SK-N-SH (cell line): Measurements from ENCODE around the gene AKAP12.

Source experiments
- CTCF ChIP-seq: fragments of 200-600 bp; sonication (generic); IDR thresholded peaks from 2 replicates; pipeline ENCODE4 v1.6.1; 2017; ENCODE audit warnings: antibody characterized with exemption, mild to moderate bottlenecking, moderate library complexity
- EP300 ChIP-seq, 2 experiments: IDR thresholded peaks; 2 replicates each; pipeline versions ENCODE4 v1.4.0 to v1.6.1; 2012; ENCODE audit warnings: borderline replicate concordance in 1 of 2, low read depth in 1 of 2, low read length in 1 of 2
- EZH2phosphoT487 ChIP-seq: fragments of 200-600 bp; sonication (generic); IDR thresholded peaks from 2 replicates; pipeline ENCODE4 v1.6.1; 2017; ENCODE audit warnings: low read depth, mixed run types, mild to moderate bottlenecking, antibody characterized with exemption, moderate library complexity, borderline replicate concordance
- MAX ChIP-seq: IDR thresholded peaks from 2 replicates; pipeline ENCODE4 v1.4.0; 2012; ENCODE audit warnings: low read depth
- RAD21 ChIP-seq: IDR thresholded peaks from 2 replicates; pipeline ENCODE4 v1.6.1; 2012; ENCODE audit warnings: mild to moderate bottlenecking, low read length
- RCOR1 ChIP-seq: fragments of 150-350 bp; IDR thresholded peaks from 2 replicates; pipeline ENCODE4 v1.6.1; 2017; ENCODE audit warnings: antibody characterized with exemption, low read length
- TAF1 ChIP-seq: IDR thresholded peaks from 2 replicates; pipeline ENCODE4 v1.6.1; 2012; ENCODE audit warnings: low read depth, mild to moderate bottlenecking, low read length, moderate library complexity, borderline replicate concordance
- YY1 ChIP-seq: IDR thresholded peaks from 2 replicates; pipeline ENCODE4 v1.4.0; 2012; ENCODE audit warnings: low read depth, mild to moderate bottlenecking
- TF ChIP-seq, protein P1 (sequence below): IDR thresholded peaks from 2 replicates; pipeline ENCODE4 v1.6.1; 2012; ENCODE audit warnings: mild to moderate bottlenecking, low read depth, low read length, moderate library complexity

DNA sequence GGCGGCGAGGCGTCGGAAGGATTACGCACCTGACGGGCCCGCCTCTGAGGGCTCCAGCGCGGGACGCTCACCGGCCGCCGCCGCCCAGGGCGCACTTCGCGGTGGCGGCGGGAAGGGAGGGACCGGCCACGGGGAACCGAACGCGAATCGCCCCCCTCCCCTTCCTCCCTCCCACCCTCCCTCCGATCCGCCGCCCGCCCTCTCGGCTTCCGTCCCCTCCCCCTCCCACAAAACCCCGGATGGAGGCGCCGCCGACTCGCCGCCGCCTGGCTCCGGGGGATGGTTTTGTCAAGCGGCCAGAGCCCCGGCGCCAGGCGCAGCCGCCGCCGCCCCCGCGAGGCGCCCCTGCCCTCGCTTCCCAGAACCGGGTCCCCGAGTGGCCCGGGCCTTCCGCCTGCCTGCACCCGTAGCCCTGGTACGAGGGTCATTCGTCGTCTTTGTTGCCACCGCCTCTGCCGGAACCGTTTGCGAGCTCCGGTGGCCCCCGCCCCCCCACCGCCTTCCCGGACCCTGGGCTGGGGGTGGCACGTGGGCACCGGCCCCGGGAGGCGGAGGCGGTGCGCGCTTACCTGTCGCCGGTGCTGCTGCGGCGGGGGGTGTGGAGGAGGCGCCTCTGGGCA is 151.2 kb downstream of the AKAP12 start:
- TF ChIP-seq CTCF (no peak), EZH2phosphoT487 (no peak), TAF1 (no peak; the same call in 1 of the 2 replicates), RAD21 (no peak), YY1 (no peak), RCOR1 (no peak), EP300 (IDR thresholded peaks at IDR 0.05; ENCODE audit: borderline replicate concordance in 1 of 2, low read depth in 1 of 2, low read length in 1 of 2) (no peak), MAX (no peak)
- TF ChIP-seq, protein P1, sequence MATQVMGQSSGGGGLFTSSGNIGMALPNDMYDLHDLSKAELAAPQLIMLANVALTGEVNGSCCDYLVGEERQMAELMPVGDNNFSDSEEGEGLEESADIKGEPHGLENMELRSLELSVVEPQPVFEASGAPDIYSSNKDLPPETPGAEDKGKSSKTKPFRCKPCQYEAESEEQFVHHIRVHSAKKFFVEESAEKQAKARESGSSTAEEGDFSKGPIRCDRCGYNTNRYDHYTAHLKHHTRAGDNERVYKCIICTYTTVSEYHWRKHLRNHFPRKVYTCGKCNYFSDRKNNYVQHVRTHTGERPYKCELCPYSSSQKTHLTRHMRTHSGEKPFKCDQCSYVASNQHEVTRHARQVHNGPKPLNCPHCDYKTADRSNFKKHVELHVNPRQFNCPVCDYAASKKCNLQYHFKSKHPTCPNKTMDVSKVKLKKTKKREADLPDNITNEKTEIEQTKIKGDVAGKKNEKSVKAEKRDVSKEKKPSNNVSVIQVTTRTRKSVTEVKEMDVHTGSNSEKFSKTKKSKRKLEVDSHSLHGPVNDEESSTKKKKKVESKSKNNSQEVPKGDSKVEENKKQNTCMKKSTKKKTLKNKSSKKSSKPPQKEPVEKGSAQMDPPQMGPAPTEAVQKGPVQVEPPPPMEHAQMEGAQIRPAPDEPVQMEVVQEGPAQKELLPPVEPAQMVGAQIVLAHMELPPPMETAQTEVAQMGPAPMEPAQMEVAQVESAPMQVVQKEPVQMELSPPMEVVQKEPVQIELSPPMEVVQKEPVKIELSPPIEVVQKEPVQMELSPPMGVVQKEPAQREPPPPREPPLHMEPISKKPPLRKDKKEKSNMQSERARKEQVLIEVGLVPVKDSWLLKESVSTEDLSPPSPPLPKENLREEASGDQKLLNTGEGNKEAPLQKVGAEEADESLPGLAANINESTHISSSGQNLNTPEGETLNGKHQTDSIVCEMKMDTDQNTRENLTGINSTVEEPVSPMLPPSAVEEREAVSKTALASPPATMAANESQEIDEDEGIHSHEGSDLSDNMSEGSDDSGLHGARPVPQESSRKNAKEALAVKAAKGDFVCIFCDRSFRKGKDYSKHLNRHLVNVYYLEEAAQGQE = no peak
